HepG2 (cell line): Measurements from ENCODE around the gene CPB2. TPM values are rescaled to one million over a fixed set of nuclear protein-coding genes. Genes with fewer than 3 reads are reported as not detected.
A peak's percentile ranks its signal among the peaks of the same experiment; 100 is the strongest.

Experiments
- ATAC-seq: fragments of 200-7000 bp; cut with Tn5 transposase; 3 replicates; pipeline ENCODE4 v1.9.1; 2020; ENCODE audit warnings: mild to moderate bottlenecking, moderate library complexity
- BruUV-seq: library from RNA; stranded (reverse); fragments of 400-500 nt; replicated peaks from 2 replicates; lab custom pipeline; 2021; lab: Mats Ljungman, UMichigan
- CTCF ChIA-PET: fragments of 300-600 bp; formaldehyde crosslinking; extraction: SDS; loops from one replicate; lab custom pipeline; 2021; ENCODE audit warnings: low total read pairs, inconsistent platforms, low intra/inter-chr PET ratio; lab: Yijun Ruan, JAX
- POLR2A ChIA-PET: fragments of 350-600 bp; sonication (Branson Sonifier 250); formaldehyde crosslinking; loops from one replicate; lab custom pipeline; 2020; ENCODE audit warnings: antibody characterized with exemption, inconsistent platforms; lab: Yijun Ruan, JAX
- DNase-seq: peaks from one replicate; pipeline ENCODE4 v3.0.0-alpha.2; 2015; ENCODE audit warnings: low spot score
- FAIRE-seq: peaks from 3 replicates; lab custom pipeline; 2011; peaks lifted over from hg19 to GRCh38; lab: Jason Lieb, UNC
- H2AFZ ChIP-seq: one replicate; pipeline ENCODE4 v1.6.1; 2011; ENCODE audit warnings: low read length, inconsistent platforms
- H3K27ac ChIP-seq: fragments of 300-600 bp; 3 replicates; pipeline ENCODE4 v1.8.0; 2011; ENCODE audit warnings: mixed run types, mild to moderate bottlenecking, mixed read lengths, low read length, inconsistent platforms; ENCODE audit not compliant: insufficient read depth; ENCODE audit errors: extremely low read length
- H3K27me3 ChIP-seq, 2 experiments: fragments of 200-600 bp in 1 of 2; 2 replicates in 1 of 2; 3 replicates in 1 of 2; pipeline versions ENCODE4 v1.6.0 to v1.8.0; 2011; ENCODE audit warnings: low read length in 2 of 2, mild to moderate bottlenecking in 2 of 2, moderate library complexity in 2 of 2, inconsistent platforms in 1 of 2; ENCODE audit not compliant: insufficient read depth in 2 of 2, control insufficient read depth in 1 of 2
- H3K36me3 ChIP-seq, 2 experiments: fragments of 200-600 bp in 1 of 2; replicated peaks in 1 of 2; 2 replicates in 1 of 2; 3 replicates in 1 of 2; pipeline versions ENCODE4 v1.5.1 to v1.8.0; 2011; ENCODE audit warnings: low read length in 2 of 2, inconsistent platforms in 1 of 2; ENCODE audit not compliant: insufficient read depth in 2 of 2, control insufficient read depth in 1 of 2
- H3K4me1 ChIP-seq: 2 replicates; pipeline ENCODE4 v1.5.1; 2012; ENCODE audit warnings: low read length, inconsistent platforms; ENCODE audit not compliant: insufficient read depth
- H3K4me2 ChIP-seq: 2 replicates; pipeline ENCODE4 v1.6.0; 2011; ENCODE audit warnings: low read depth, low read length, inconsistent platforms
- H3K4me3 ChIP-seq, 3 experiments: fragments of 200-600 bp in 1 of 3; sonication (generic), shearing (Covaris generic) in 1 of 3; replicated peaks in 1 of 3; 2 replicates each; pipeline ENCODE4 v1.5.1; 2011 to 2016; ENCODE audit warnings: low read length in 3 of 3, inconsistent platforms in 2 of 3, low read depth in 2 of 3, mild to moderate bottlenecking in 2 of 3, control low read depth in 1 of 3, mixed read lengths in 1 of 3; ENCODE audit not compliant: insufficient read depth in 1 of 3
- H3K79me2 ChIP-seq: one replicate; pipeline ENCODE4 v1.6.1; 2011; ENCODE audit warnings: low read length, inconsistent platforms; ENCODE audit not compliant: insufficient read depth
- H3K9ac ChIP-seq: 2 replicates; pipeline ENCODE4 v1.6.0; 2011; ENCODE audit warnings: mild to moderate bottlenecking, low read depth, low read length, inconsistent platforms; ENCODE audit not compliant: insufficient read depth
- H3K9me3 ChIP-seq: 2 replicates; pipeline ENCODE4 v1.5.1; 2012; ENCODE audit warnings: mild to moderate bottlenecking, low read length
- H4K20me1 ChIP-seq: 2 replicates; pipeline ENCODE4 v1.6.0; 2011; ENCODE audit warnings: inconsistent platforms, mild to moderate bottlenecking, low read length, moderate library complexity; ENCODE audit not compliant: insufficient read depth
- ARID5B ChIP-seq: IDR thresholded peaks from 2 replicates; pipeline ENCODE4 v1.4.0; 2020; ENCODE audit warnings: mild to moderate bottlenecking, missing genetic modification reagents
- BCL6 ChIP-seq: IDR thresholded peaks from 2 replicates; pipeline ENCODE4 v1.6.1; 2016; ENCODE audit warnings: missing genetic modification reagents, missing compliant biosample characterization
- CREM ChIP-seq, 2 experiments: sonication (generic) in 1 of 2; formaldehyde crosslinking in 1 of 2; IDR thresholded peaks; 2 replicates each; pipeline versions ENCODE4 v1.4.0 to v1.6.1; 2016 to 2020; ENCODE audit warnings: antibody characterized with exemption in 1 of 2, mild to moderate bottlenecking in 1 of 2, missing genetic modification reagents in 1 of 2
- FOXA1 ChIP-seq, 2 experiments: fragments of 450-650 bp in 1 of 2; sonication (generic) in 1 of 2; formaldehyde crosslinking in 1 of 2; IDR thresholded peaks; 2 replicates each; pipeline versions ENCODE4 v1.4.0 to v1.6.1; 2016 to 2020; ENCODE audit warnings: missing genetic modification reagents in 1 of 2
- GATAD2A ChIP-seq: IDR thresholded peaks from 2 replicates; pipeline ENCODE4 v1.6.1; 2016
- HMGXB4 ChIP-seq, 2 experiments: sonication (generic) in 1 of 2; formaldehyde crosslinking in 1 of 2; IDR thresholded peaks; 2 replicates each; pipeline versions ENCODE4 v1.4.0 to v1.6.1; 2018 to 2020; ENCODE audit warnings: missing genetic modification reagents in 2 of 2, borderline replicate concordance in 1 of 2, low read depth in 1 of 2, mild to moderate bottlenecking in 1 of 2, missing biosample characterization in 1 of 2
- HNF4A ChIP-seq: sonication (generic); formaldehyde crosslinking; IDR thresholded peaks from 2 replicates; pipeline ENCODE4 v1.4.0; 2020; ENCODE audit warnings: missing genetic modification reagents
- NR2F6 ChIP-seq, 2 experiments: IDR thresholded peaks; 2 replicates each; pipeline ENCODE4 v1.6.1; 2016; ENCODE audit warnings: antibody characterized with exemption in 1 of 2, mild to moderate bottlenecking in 1 of 2
- RARA ChIP-seq: IDR thresholded peaks from 2 replicates; pipeline ENCODE4 v1.6.1; 2016; ENCODE audit warnings: missing genetic modification reagents, missing compliant biosample characterization
- RXRA ChIP-seq: sonication (generic); formaldehyde crosslinking; IDR thresholded peaks from 2 replicates; pipeline ENCODE4 v1.5.1; 2020; ENCODE audit warnings: missing genetic modification reagents
- RXRB ChIP-seq: IDR thresholded peaks from 2 replicates; pipeline ENCODE4 v1.6.1; 2016; ENCODE audit warnings: borderline replicate concordance, missing genetic modification reagents, missing compliant biosample characterization
- SOX13 ChIP-seq, 3 experiments: fragments of 450-650 bp in 1 of 3; sonication (generic) in 1 of 3; formaldehyde crosslinking in 1 of 3; IDR thresholded peaks in 2 of 3; conservative IDR thresholded peaks in 1 of 3; 2 replicates each; pipeline versions ENCODE4 v1.5.0 to v1.6.1; 2016 to 2020; ENCODE audit warnings: antibody characterized with exemption in 1 of 3, mild to moderate bottlenecking in 1 of 3, missing compliant biosample characterization in 1 of 3, missing genetic modification reagents in 1 of 3, moderate library complexity in 1 of 3
- SOX6 ChIP-seq, 2 experiments: fragments of 450-650 bp in 1 of 2; sonication (generic) in 1 of 2; formaldehyde crosslinking in 1 of 2; IDR thresholded peaks; 2 replicates each; pipeline versions ENCODE4 v1.4.0 to v1.6.1; 2017 to 2020; ENCODE audit warnings: antibody characterized with exemption in 1 of 2, mild to moderate bottlenecking in 1 of 2, missing genetic modification reagents in 1 of 2
- ZNF430 ChIP-seq: sonication (generic); formaldehyde crosslinking; IDR thresholded peaks from 2 replicates; pipeline ENCODE4 v1.9.0; 2021; ENCODE audit warnings: mild to moderate bottlenecking, missing genetic modification reagents
- ZNF781 ChIP-seq: sonication (generic); formaldehyde crosslinking; IDR thresholded peaks from 2 replicates; pipeline ENCODE4 v1.5.1; 2020; ENCODE audit warnings: borderline replicate concordance, mild to moderate bottlenecking, missing genetic modification reagents; ENCODE audit errors: not compliant biosample characterization
- WGBS: methylation state at CpG from one replicate; pipeline ENCODE4 v1.1.6; 2017; ENCODE audit warnings: low lambda C conversion rate; 5-methylcytosine and 5-hydroxymethylcytosine counted together
- in situ Hi-C: cut with HindIII; loops from 2 replicates; pipeline ENCODE4 v1.10.0; 2017; ENCODE audit warnings: low pct_unique_long_range_greater_than_20kb; ENCODE audit not compliant: extremely low pct_ligation_motif_present
- intact Hi-C: fragments of 100-400 bp; cut with micrococcal nuclease; formaldehyde crosslinking; loops from one replicate; pipeline ENCODE4 v1.10.0; 2022; ENCODE audit not compliant: unreplicated experiment
- polyA plus RNA-seq, 8 experiments: library from polyadenylated mRNA; depleted of rRNA in 3 of 8; stranded (reverse) in 7 of 8; unstranded in 1 of 8; fragments of >200 nt; fragmentation: Illumina TruSeq in 4 of 8; extraction: Trizol in 4 of 8; gene quantifications; 2 replicates each; pipeline versions ENCODE4 v1.2.1 to v1.2.3, GENCODE V29; 2011 to 2016; ENCODE audit warnings: low read depth in 4 of 8, missing spikeins in 1 of 8, mixed read lengths in 1 of 8; ENCODE audit not compliant: insufficient read depth in 1 of 8
- total RNA-seq, 5 experiments: library from RNA; depleted of rRNA; stranded (reverse); fragments of >200 nt; fragmentation: Illumina TruSeq; extraction: Trizol; gene quantifications; 2 replicates each; pipeline ENCODE4 v1.2.3, GENCODE V29; 2016; ENCODE audit warnings: low read depth in 1 of 5

The CPB2 gene
- total and polyA plus RNA-seq, 2 of the 13 experiments (the other 11 are each of a cell fraction or from before 2014, with no cell fraction given): 125 to 140 TPM

GRCh38 chr13:46152627-46153328, 47.9 kb upstream of the CPB2 start:
- Histone ChIP-seq H4K20me1 (no peaks in the 10 kb centered on the region), H3K4me2 (0 out of 2 replicates have a peak overlapping the region, but pooled peaks have one; percentile 9), H3K27ac (no peak overlapping the region), H3K36me3 (no peaks in the 10 kb centered on the region), H3K27me3 (no peaks in the 10 kb centered on the region), H2AFZ (no peak overlapping the region), H3K4me3 (no peak overlapping the region), H3K4me1 (peaks cover 38% of the 10 kb centered on the region), H3K9me3 (no peaks in the 10 kb centered on the region), H3K9ac (no peak overlapping the region), H3K79me2 (no peaks in the 10 kb centered on the region)
- intact Hi-C loops: no loop called here
- no TSS peak for BruUV-seq
- in situ Hi-C loops: no loop called here
- peak; percentile 76 for FAIRE-seq
- 35% methylated on average over 6 of the region's 6 CpGs for WGBS
- peak; percentile 47 for ATAC-seq
- POLR2A ChIA-PET: no interaction called here
- DNase-seq: peak; percentile 47
- CTCF ChIA-PET: no interaction called here
- TF ChIP-seq BCL6 (CRISPR knock-in tag) (peak; percentile 99), ZNF430 (CRISPR knock-in tag) (no peak), SOX13 (IDR thresholded peaks at IDR 0.05) (no peak), SOX13 (CRISPR knock-in tag; conservative IDR thresholded peaks at IDR 0.05 in 1 of 2, IDR thresholded peaks at IDR 0.05 in 1 of 2) (peak in 1 of 2 experiments; percentile 49; a peak in 1 of 4 replicates), RXRB (CRISPR knock-in tag) (peak; percentile 54), ARID5B (CRISPR knock-in tag) (peak; percentile 73), RARA (CRISPR knock-in tag) (peak; percentile 90), SOX6 (IDR thresholded peaks at IDR 0.05) (no peak), SOX6 (CRISPR knock-in tag; IDR thresholded peaks at IDR 0.05) (peak; percentile 37; the same call in 1 of the 2 replicates), NR2F6 (IDR thresholded peaks at IDR 0.05) (peak; percentile 46; the same call in 1 of the 2 replicates), NR2F6 (CRISPR knock-in tag; IDR thresholded peaks at IDR 0.05) (no peak), HNF4A (peak; percentile 76), CREM (IDR thresholded peaks at IDR 0.05) (peak; percentile 31; the same call in 1 of the 2 replicates), CREM (CRISPR knock-in tag; IDR thresholded peaks at IDR 0.05) (no peak), GATAD2A (peak; percentile 33; the same call in 1 of the 2 replicates), FOXA1 (IDR thresholded peaks at IDR 0.05) (no peak), FOXA1 (CRISPR knock-in tag; IDR thresholded peaks at IDR 0.05) (peak; percentile 33; the same call in 1 of the 2 replicates), RXRA (peak; percentile 71; the same call in 1 of the 2 replicates), ZNF781 (CRISPR knock-in tag) (no peak), HMGXB4 (CRISPR knock-in tag; IDR thresholded peaks at IDR 0.05; ENCODE audit: borderline replicate concordance in 1 of 2, low read depth in 1 of 2) (no peak)
